Measurements from ENCODE around the gene ZBTB16. TPM values are rescaled to one million over a fixed set of nuclear protein-coding genes. Genes with fewer than 3 reads are reported as not detected.

Gene ZBTB16
- total and polyA plus RNA-seq, 4 donors: 8.9 to 140 (median 34.5) TPM

GRCh38 chr11:114105611-114106010 lies 46.1 kb downstream of the ZBTB16 start:
- 44% methylated on average over 3 of the region's 3 CpGs for WGBS
- H3K36me3 ChIP-seq (ENCODE audit: control insufficient read depth in 4 of 4, insufficient read depth in 3 of 4, low read depth in 1 of 4, low read length in 3 of 4): peaks cover 0 to 2% (median 0%) of the 10 kb centered on the region in 4 donors
- H3K4me3 ChIP-seq (ENCODE audit: low read depth in 1 of 3, low read length in 3 of 3): no peak overlapping the region
- H3K9ac ChIP-seq (ENCODE audit: low read depth in 1 of 2, low read length in 2 of 2): no peak overlapping the region
- H3K27ac ChIP-seq (ENCODE audit: low read depth in 1 of 2, low read length in 2 of 2): no peak overlapping the region
- no peaks in the 10 kb centered on the region for H3K27me3 ChIP-seq (ENCODE audit: control insufficient read depth in 4 of 4, insufficient read depth in 4 of 4, low read length in 3 of 4)
- no peak for DNase-seq (ENCODE audit: low spot score)
- TF ChIP-seq HNF4A (conservative IDR thresholded peaks at IDR 0.05) (no peak), EGR1 (IDR thresholded peaks at IDR 0.05; ENCODE audit: low read depth in 2 of 2) (no peak), YY1 (IDR thresholded peaks at IDR 0.05) (no peak), NR2F2 (IDR thresholded peaks at IDR 0.05) (no peak)
- H3K4me1 ChIP-seq (ENCODE audit: control insufficient read depth in 4 of 4, insufficient read depth in 4 of 4, low read length in 3 of 4): peaks cover 34 to 68% (median 44%) of the 10 kb centered on the region in 4 donors
- H3K9me3 ChIP-seq (ENCODE audit: control insufficient read depth in 4 of 4, low read length in 3 of 4): no peaks in the 10 kb centered on the region

GRCh38 chr11:114106047-114106446 lies 46.5 kb downstream of the ZBTB16 start:
- peaks cover 0 to 2% (median 0%) of the 10 kb centered on the region in 4 donors for H3K36me3 ChIP-seq (ENCODE audit: control insufficient read depth in 4 of 4, insufficient read depth in 3 of 4, low read depth in 1 of 4, low read length in 3 of 4)
- 85% methylated on average over 8 of the region's 8 CpGs for WGBS
- no peak for TF ChIP-seq ATF3 (IDR thresholded peaks at IDR 0.05)
- no peak for TF ChIP-seq RXRA (IDR thresholded peaks at IDR 0.05)
- TF ChIP-seq HNF4G (IDR thresholded peaks at IDR 0.05): no peak
- TF ChIP-seq GABPA (IDR thresholded peaks at IDR 0.05 in 1 of 2, conservative IDR thresholded peaks at IDR 0.05 in 1 of 2): no peak
- TF ChIP-seq NR2F2 (IDR thresholded peaks at IDR 0.05): no peak
- no peak for TF ChIP-seq REST (IDR thresholded peaks at IDR 0.05)
- no peak for TF ChIP-seq RAD21 (IDR thresholded peaks at IDR 0.05)
- no peak for TF ChIP-seq TAF1 (conservative IDR thresholded peaks at IDR 0.05)
- TF ChIP-seq FOXA2 (IDR thresholded peaks at IDR 0.05): no peak
- no peak for TF ChIP-seq YY1 (IDR thresholded peaks at IDR 0.05)
- no peak for TF ChIP-seq CTCF (IDR thresholded peaks at IDR 0.05; ENCODE audit: low read depth, low read length, missing input control)
- TF ChIP-seq SP1 (IDR thresholded peaks at IDR 0.05): no peak
- no peak for TF ChIP-seq EGR1 (IDR thresholded peaks at IDR 0.05; ENCODE audit: low read depth in 2 of 2)
- TF ChIP-seq ZBTB33 (IDR thresholded peaks at IDR 0.05): no peak
- no peak overlapping the region for H3K9ac ChIP-seq (ENCODE audit: low read depth in 1 of 2, low read length in 2 of 2)
- no peak overlapping the region for H3K27ac ChIP-seq (ENCODE audit: low read depth in 1 of 2, low read length in 2 of 2)
- no peaks in the 10 kb centered on the region for H3K27me3 ChIP-seq (ENCODE audit: control insufficient read depth in 4 of 4, insufficient read depth in 4 of 4, low read length in 3 of 4)
- no peaks in the 10 kb centered on the region for H3K9me3 ChIP-seq (ENCODE audit: control insufficient read depth in 4 of 4, low read length in 3 of 4)
- peaks cover 37 to 68% (median 43%) of the 10 kb centered on the region in 4 donors for H3K4me1 ChIP-seq (ENCODE audit: control insufficient read depth in 4 of 4, insufficient read depth in 4 of 4, low read length in 3 of 4)
- H3K4me3 ChIP-seq (ENCODE audit: low read depth in 1 of 3, low read length in 3 of 3): no peak overlapping the region
- DNase-seq (ENCODE audit: low spot score): no peak

All from liver (tissue), 9 donors.